HepG2 (cell line): Measurements from ENCODE around the gene CHCHD3.

Experiments
- BRD4 ChIP-seq: sonication (generic); formaldehyde crosslinking; IDR thresholded peaks from 2 replicates; pipeline ENCODE4 v1.4.0; 2020; ENCODE audit warnings: missing genetic modification reagents
- FOXM1 ChIP-seq: sonication (generic); formaldehyde crosslinking; IDR thresholded peaks from 2 replicates; pipeline ENCODE4 v1.5.0; 2020; ENCODE audit warnings: missing genetic modification reagents
- NONO ChIP-seq, 2 experiments: fragments of 450-650 bp in 1 of 2; sonication (generic) in 1 of 2; formaldehyde crosslinking in 1 of 2; IDR thresholded peaks in 1 of 2; conservative IDR thresholded peaks in 1 of 2; 2 replicates each; pipeline versions ENCODE4 v1.6.1 to v1.8.0; 2017 to 2022; ENCODE audit warnings: mild to moderate bottlenecking in 1 of 2, missing genetic modification reagents in 1 of 2, moderate library complexity in 1 of 2
- STAG1 ChIP-seq: sonication (generic); formaldehyde crosslinking; IDR thresholded peaks from 2 replicates; pipeline ENCODE4 v1.4.0; 2020; ENCODE audit warnings: missing genetic modification reagents
- SUZ12 ChIP-seq: fragments of 150-350 bp; IDR thresholded peaks from 2 replicates; pipeline ENCODE4 v1.6.1; 2014; ENCODE audit warnings: low read depth, low read length
- U2AF1 ChIP-seq: fragments of 200-400 bp; formaldehyde crosslinking; optimal IDR thresholded peaks from 2 replicates; pipeline ENCODE3; 2017; ENCODE audit warnings: mild to moderate bottlenecking, low read depth, low read length
- ZNF737 ChIP-seq: sonication (generic); formaldehyde crosslinking; IDR thresholded peaks from 2 replicates; pipeline ENCODE4 v1.5.0; 2020; ENCODE audit warnings: missing genetic modification reagents, mild to moderate bottlenecking, borderline replicate concordance
- ZNF747 ChIP-seq: sonication (generic); formaldehyde crosslinking; IDR thresholded peaks from 2 replicates; pipeline ENCODE4 v1.8.1; 2023; ENCODE audit warnings: missing genetic modification reagents, mild to moderate bottlenecking, borderline replicate concordance
- TF ChIP-seq, protein P1 (sequence below): sonication (generic); formaldehyde crosslinking; IDR thresholded peaks from 2 replicates; pipeline ENCODE4 v1.5.0; 2020; ENCODE audit warnings: missing genetic modification reagents
- TF ChIP-seq, protein P2 (sequence below): sonication (generic); formaldehyde crosslinking; IDR thresholded peaks from 2 replicates; pipeline ENCODE4 v1.5.0; 2020; ENCODE audit warnings: mild to moderate bottlenecking, missing genetic modification reagents, moderate library complexity
- TF ChIP-seq, protein P3 (sequence below): sonication (generic); formaldehyde crosslinking; IDR thresholded peaks from 2 replicates; pipeline ENCODE4 v1.4.0; 2020; ENCODE audit warnings: mild to moderate bottlenecking, low read depth, missing genetic modification reagents
- TF ChIP-seq, protein P4 (sequence below): sonication (generic); formaldehyde crosslinking; IDR thresholded peaks from 2 replicates; pipeline ENCODE4 v1.8.0; 2022; ENCODE audit warnings: missing genetic modification reagents, low read depth, mild to moderate bottlenecking, borderline replicate concordance
- TF ChIP-seq, protein P5 (sequence below): sonication (generic); formaldehyde crosslinking; IDR thresholded peaks from 2 replicates; pipeline ENCODE4 v1.5.0; 2020; ENCODE audit warnings: missing genetic modification reagents

DNA sequence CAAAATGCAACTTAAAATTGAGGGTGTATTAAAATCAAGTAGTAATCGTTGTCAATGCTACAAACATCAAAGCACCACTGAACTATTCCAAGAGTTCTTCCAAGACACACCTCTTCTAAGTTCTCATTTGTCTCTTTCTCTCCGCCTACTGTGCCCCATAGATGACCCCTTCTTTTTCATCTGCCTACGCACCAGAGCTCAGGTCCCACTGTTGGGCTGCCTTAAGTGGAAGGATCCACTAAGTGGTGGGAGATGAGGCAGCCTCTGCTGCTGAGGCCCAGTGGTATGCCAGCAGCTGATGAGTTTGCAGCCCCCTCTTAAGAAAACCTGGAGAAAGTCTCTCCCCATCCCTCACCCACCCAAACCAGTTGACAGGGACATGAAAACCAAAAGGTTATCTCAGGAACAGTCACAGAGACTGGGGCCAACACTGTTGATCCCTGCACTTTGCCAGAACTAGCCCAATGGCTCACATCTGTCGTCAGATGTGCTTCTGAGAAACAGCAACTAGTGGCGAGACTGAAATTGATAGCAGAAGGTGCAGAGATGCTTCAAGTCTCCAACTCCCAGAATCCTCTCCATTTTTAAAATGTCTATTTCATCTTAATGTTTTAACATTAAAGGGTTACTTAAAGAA, 88.4 kb downstream of the CHCHD3 start:
- no peak for TF ChIP-seq ZNF737 (CRISPR knock-in tag)
- TF ChIP-seq NONO (IDR thresholded peaks at IDR 0.05) = no peak
- TF ChIP-seq NONO (CRISPR knock-in tag; conservative IDR thresholded peaks at IDR 0.05) = no peak
- TF ChIP-seq, protein P1, sequence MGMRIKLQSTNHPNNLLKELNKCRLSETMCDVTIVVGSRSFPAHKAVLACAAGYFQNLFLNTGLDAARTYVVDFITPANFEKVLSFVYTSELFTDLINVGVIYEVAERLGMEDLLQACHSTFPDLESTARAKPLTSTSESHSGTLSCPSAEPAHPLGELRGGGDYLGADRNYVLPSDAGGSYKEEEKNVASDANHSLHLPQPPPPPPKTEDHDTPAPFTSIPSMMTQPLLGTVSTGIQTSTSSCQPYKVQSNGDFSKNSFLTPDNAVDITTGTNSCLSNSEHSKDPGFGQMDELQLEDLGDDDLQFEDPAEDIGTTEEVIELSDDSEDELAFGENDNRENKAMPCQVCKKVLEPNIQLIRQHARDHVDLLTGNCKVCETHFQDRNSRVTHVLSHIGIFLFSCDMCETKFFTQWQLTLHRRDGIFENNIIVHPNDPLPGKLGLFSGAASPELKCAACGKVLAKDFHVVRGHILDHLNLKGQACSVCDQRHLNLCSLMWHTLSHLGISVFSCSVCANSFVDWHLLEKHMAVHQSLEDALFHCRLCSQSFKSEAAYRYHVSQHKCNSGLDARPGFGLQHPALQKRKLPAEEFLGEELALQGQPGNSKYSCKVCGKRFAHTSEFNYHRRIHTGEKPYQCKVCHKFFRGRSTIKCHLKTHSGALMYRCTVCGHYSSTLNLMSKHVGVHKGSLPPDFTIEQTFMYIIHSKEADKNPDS (CRISPR knock-in tag) = no peak
- no peak for TF ChIP-seq ZNF747 (CRISPR knock-in tag)
- no peak for TF ChIP-seq U2AF1
- TF ChIP-seq, protein P2, sequence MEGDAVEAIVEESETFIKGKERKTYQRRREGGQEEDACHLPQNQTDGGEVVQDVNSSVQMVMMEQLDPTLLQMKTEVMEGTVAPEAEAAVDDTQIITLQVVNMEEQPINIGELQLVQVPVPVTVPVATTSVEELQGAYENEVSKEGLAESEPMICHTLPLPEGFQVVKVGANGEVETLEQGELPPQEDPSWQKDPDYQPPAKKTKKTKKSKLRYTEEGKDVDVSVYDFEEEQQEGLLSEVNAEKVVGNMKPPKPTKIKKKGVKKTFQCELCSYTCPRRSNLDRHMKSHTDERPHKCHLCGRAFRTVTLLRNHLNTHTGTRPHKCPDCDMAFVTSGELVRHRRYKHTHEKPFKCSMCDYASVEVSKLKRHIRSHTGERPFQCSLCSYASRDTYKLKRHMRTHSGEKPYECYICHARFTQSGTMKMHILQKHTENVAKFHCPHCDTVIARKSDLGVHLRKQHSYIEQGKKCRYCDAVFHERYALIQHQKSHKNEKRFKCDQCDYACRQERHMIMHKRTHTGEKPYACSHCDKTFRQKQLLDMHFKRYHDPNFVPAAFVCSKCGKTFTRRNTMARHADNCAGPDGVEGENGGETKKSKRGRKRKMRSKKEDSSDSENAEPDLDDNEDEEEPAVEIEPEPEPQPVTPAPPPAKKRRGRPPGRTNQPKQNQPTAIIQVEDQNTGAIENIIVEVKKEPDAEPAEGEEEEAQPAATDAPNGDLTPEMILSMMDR (CRISPR knock-in tag) = no peak
- TF ChIP-seq FOXM1 = no peak
- no peak for TF ChIP-seq BRD4
- no peak for TF ChIP-seq STAG1 (CRISPR knock-in tag)
- TF ChIP-seq, protein P3, sequence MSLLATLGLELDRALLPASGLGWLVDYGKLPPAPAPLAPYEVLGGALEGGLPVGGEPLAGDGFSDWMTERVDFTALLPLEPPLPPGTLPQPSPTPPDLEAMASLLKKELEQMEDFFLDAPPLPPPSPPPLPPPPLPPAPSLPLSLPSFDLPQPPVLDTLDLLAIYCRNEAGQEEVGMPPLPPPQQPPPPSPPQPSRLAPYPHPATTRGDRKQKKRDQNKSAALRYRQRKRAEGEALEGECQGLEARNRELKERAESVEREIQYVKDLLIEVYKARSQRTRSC (CRISPR knock-in tag) = no peak
- TF ChIP-seq, protein P4, sequence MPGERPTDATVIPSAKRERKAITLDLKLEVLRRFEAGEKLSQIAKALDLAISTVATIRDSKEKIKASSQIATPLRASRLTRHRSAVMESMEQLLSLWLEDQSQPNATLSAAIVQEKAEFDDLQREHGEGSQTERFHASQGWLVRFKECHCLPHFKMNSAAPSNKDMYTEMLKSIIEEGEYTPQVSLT (CRISPR knock-in tag) = no peak
- TF ChIP-seq SUZ12 = no peak
- TF ChIP-seq, protein P5, sequence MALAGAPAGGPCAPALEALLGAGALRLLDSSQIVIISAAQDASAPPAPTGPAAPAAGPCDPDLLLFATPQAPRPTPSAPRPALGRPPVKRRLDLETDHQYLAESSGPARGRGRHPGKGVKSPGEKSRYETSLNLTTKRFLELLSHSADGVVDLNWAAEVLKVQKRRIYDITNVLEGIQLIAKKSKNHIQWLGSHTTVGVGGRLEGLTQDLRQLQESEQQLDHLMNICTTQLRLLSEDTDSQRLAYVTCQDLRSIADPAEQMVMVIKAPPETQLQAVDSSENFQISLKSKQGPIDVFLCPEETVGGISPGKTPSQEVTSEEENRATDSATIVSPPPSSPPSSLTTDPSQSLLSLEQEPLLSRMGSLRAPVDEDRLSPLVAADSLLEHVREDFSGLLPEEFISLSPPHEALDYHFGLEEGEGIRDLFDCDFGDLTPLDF (CRISPR knock-in tag) = no peak
